Thoracic aorta (tissue), 2 donors: Measurements from ENCODE around the gene RPTOR. TPM values are rescaled to one million over a fixed set of nuclear protein-coding genes. Genes with fewer than 3 reads are reported as not detected.

ENCODE experiments used
- ATAC-seq: fragments of 150-250 bp; one replicate; pipeline ENCODE4 v1.8.0; 2017; ENCODE audit warnings: low read depth; ENCODE audit not compliant: insufficient number of reproducible peaks, low FRiP score
- DNase-seq: peaks from one replicate; pipeline ENCODE4 v3.0.0-alpha.2; 2020; ENCODE audit warnings: low spot score
- H3K27ac ChIP-seq, 2 donors: fragments of 200-600 bp; sonication (generic); 1 replicate in 1 of 2; 2 replicates in 1 of 2; pipeline ENCODE4 v1.5.1; 2016; ENCODE audit warnings: mild to moderate bottlenecking in 2 of 2, moderate library complexity in 2 of 2
- H3K27me3 ChIP-seq: fragments of 200-600 bp; sonication (generic); replicated peaks from 2 replicates; pipeline ENCODE4 v1.6.0; 2016; ENCODE audit warnings: mild to moderate bottlenecking; ENCODE audit not compliant: insufficient read depth
- H3K36me3 ChIP-seq: fragments of 200-600 bp; sonication (generic); one replicate; pipeline ENCODE4 v1.5.1; 2016
- H3K4me1 ChIP-seq, 2 donors: fragments of 200-600 bp; sonication (generic); 1 replicate in 1 of 2; 2 replicates in 1 of 2; pipeline versions ENCODE4 v1.5.1 to v1.6.0; 2016; ENCODE audit warnings: low read depth in 2 of 2, mild to moderate bottlenecking in 1 of 2; ENCODE audit not compliant: control insufficient read depth in 1 of 2
- H3K4me3 ChIP-seq: fragments of 200-600 bp; sonication (generic); 2 replicates; pipeline ENCODE4 v1.5.1; 2016; ENCODE audit warnings: mild to moderate bottlenecking
- H3K9me3 ChIP-seq: fragments of 200-600 bp; sonication (generic); 2 replicates; pipeline ENCODE4 v1.5.1; 2016
- CTCF ChIP-seq: fragments of 200-600 bp; sonication (generic); IDR thresholded peaks from one replicate; pipeline ENCODE4 v1.5.1; 2019; ENCODE audit warnings: antibody characterized with exemption
- total RNA-seq, 2 donors: library from RNA; depleted of rRNA; stranded (reverse); fragments of >200 nt; gene quantifications; one replicate each; pipeline versions ENCODE4 v1.1.0 to v1.2.3, GENCODE V29; 2016

Gene RPTOR
- total RNA-seq, 2 donors from 2014 or later, result 42.0 to 47.4 TPM

- Histone ChIP-seq H3K9me3 (no peaks in the 10 kb centered on the region), H3K27me3 (no peaks in the 10 kb centered on the region), H3K4me3 (no peak overlapping the region), H3K27ac (no peak overlapping the region), H3K36me3 (no peaks in the 10 kb centered on the region), H3K4me1 (no peaks in the 10 kb centered on the region)
- no peak for ATAC-seq
- DNase-seq, result no peak
- TF ChIP-seq CTCF, result no peak
These were observed 60.9 kb downstream of the RPTOR start for GRCh38 chr17:80605326-80606066.

- ATAC-seq (no peak), DNase-seq (no peak)
- no peak for TF ChIP-seq CTCF
- Histone ChIP-seq H3K27ac (no peak overlapping the region), H3K4me3 (no peak overlapping the region), H3K36me3 (no peaks in the 10 kb centered on the region), H3K27me3 (no peaks in the 10 kb centered on the region), H3K9me3 (no peaks in the 10 kb centered on the region), H3K4me1 (no peaks in the 10 kb centered on the region)
These were observed 63.7 kb downstream of the RPTOR start for GRCh38 chr17:80608326-80608725.

- no peak overlapping the region for H3K4me3 ChIP-seq
- ATAC-seq (no peak), DNase-seq (no peak)
- H3K27ac ChIP-seq, result no peak overlapping the region
- H3K9me3 ChIP-seq, result no peaks in the 10 kb centered on the region
- H3K27me3 ChIP-seq, result no peaks in the 10 kb centered on the region
- no peaks in the 10 kb centered on the region for H3K36me3 ChIP-seq
- no peak for TF ChIP-seq CTCF
- no peaks in the 10 kb centered on the region for H3K4me1 ChIP-seq
These were observed 65.1 kb downstream of the RPTOR start for GRCh38 chr17:80609757-80610156.

- Histone ChIP-seq H3K27ac (no peak overlapping the region), H3K9me3 (no peaks in the 10 kb centered on the region), H3K27me3 (no peaks in the 10 kb centered on the region), H3K4me3 (no peak overlapping the region), H3K4me1 (peaks cover 0 to 4% of the 10 kb centered on the region in 2 donors), H3K36me3 (no peaks in the 10 kb centered on the region)
- TF ChIP-seq CTCF, result no peak
- DNase-seq (no peak), ATAC-seq (no peak)
These were observed 67.2 kb downstream of the RPTOR start for GRCh38 chr17:80611816-80612215.

- H3K27me3 ChIP-seq, result no peaks in the 10 kb centered on the region
- no peak overlapping the region for H3K27ac ChIP-seq
- no peak for TF ChIP-seq CTCF
- no peak for DNase-seq
- no peak for ATAC-seq
- H3K4me3 ChIP-seq, result no peak overlapping the region
- H3K36me3 ChIP-seq, result no peaks in the 10 kb centered on the region
- no peaks in the 10 kb centered on the region for H3K9me3 ChIP-seq
- H3K4me1 ChIP-seq, result peaks cover 0 to 4% of the 10 kb centered on the region in 2 donors
These were observed 68.5 kb downstream of the RPTOR start for GRCh38 chr17:80612997-80613731.
